GM12878 (cell line): ENCODE data around the gene HMCES. TPM values are rescaled to one million over a fixed set of nuclear protein-coding genes. Genes with fewer than 3 reads are reported as not detected.

Experiments
- ATAC-seq: fragments of 200-7000 bp; cut with Tn5 transposase; 3 replicates; pipeline ENCODE4 v1.9.1; 2020; ENCODE audit warnings: mild to moderate bottlenecking, moderate library complexity
- BruUV-seq: library from RNA; stranded (reverse); fragments of 400-500 nt; replicated peaks from 2 replicates; lab custom pipeline; 2021; lab: Mats Ljungman, UMichigan
- CTCF ChIA-PET: fragments of 300-600 bp; sonication (Branson Sonifier 250); formaldehyde crosslinking; extraction: SDS; loops from one replicate; lab custom pipeline; 2021; ENCODE audit warnings: inconsistent platforms; lab: Yijun Ruan, JAX
- POLR2A ChIA-PET: fragments of 350-600 bp; formaldehyde crosslinking; extraction: SDS; loops from one replicate; lab custom pipeline; 2021; ENCODE audit warnings: inconsistent platforms; lab: Charles Lee
- RAD21 ChIA-PET: fragments of 300-600 bp; sonication (Branson Sonifier 250); formaldehyde crosslinking; loops from one replicate; lab custom pipeline; 2023; ENCODE audit warnings: antibody characterized with exemption; ENCODE audit not compliant: unreplicated experiment; lab: Charles Lee
- SMC1A ChIA-PET: fragments of 300-600 bp; sonication (Branson Sonifier 250); formaldehyde crosslinking; loops from one replicate; lab custom pipeline; 2023; ENCODE audit not compliant: unreplicated experiment, uncharacterized antibody; lab: Charles Lee
- DNase-seq: peaks from one replicate; pipeline ENCODE4 v3.0.0-alpha.2; 2011; ENCODE audit warnings: low read depth, low spot score
- FAIRE-seq: peaks from 3 replicates; lab custom pipeline; 2011; peaks lifted over from hg19 to GRCh38; lab: Jason Lieb, UNC
- H2AFZ ChIP-seq: 2 replicates; pipeline ENCODE4 v1.6.0; 2011; ENCODE audit warnings: low read depth, low read length, control low read depth; ENCODE audit not compliant: control insufficient read depth
- H3K27ac ChIP-seq: 2 replicates; pipeline ENCODE4 v1.5.1; 2011; ENCODE audit warnings: control low read depth; ENCODE audit not compliant: control insufficient read depth, insufficient read depth
- H3K27me3 ChIP-seq, 2 experiments: replicated peaks in 1 of 2; 2 replicates each; pipeline versions ENCODE4 v1.6.0 to v1.6.1; 2011; ENCODE audit warnings: low read length in 1 of 2; ENCODE audit not compliant: control insufficient read depth in 2 of 2, insufficient read depth in 2 of 2
- H3K36me3 ChIP-seq, 2 experiments: 2 replicates each; pipeline ENCODE4 v1.5.1; 2011; ENCODE audit warnings: low read length in 1 of 2; ENCODE audit not compliant: control insufficient read depth in 2 of 2, insufficient read depth in 2 of 2
- H3K4me1 ChIP-seq: 2 replicates; pipeline ENCODE4 v1.6.1; 2011; ENCODE audit warnings: mild to moderate bottlenecking, low read length, moderate library complexity, mixed read lengths; ENCODE audit not compliant: control insufficient read depth, insufficient read depth
- H3K4me2 ChIP-seq: 2 replicates; pipeline ENCODE4 v1.6.0; 2011; ENCODE audit warnings: control low read depth; ENCODE audit not compliant: control insufficient read depth, insufficient read depth
- H3K4me3 ChIP-seq: fragments of 200-600 bp; sonication (generic); 2 replicates; pipeline ENCODE4 v1.5.1; 2016
- H3K79me2 ChIP-seq: 2 replicates; pipeline ENCODE4 v1.6.0; 2011; ENCODE audit warnings: low read length; ENCODE audit not compliant: control insufficient read depth, insufficient read depth
- H3K9ac ChIP-seq: 2 replicates; pipeline ENCODE4 v1.8.0; 2011; ENCODE audit warnings: low read length, control low read depth, mixed read lengths; ENCODE audit not compliant: control insufficient read depth, insufficient read depth
- H3K9me3 ChIP-seq: replicated peaks from 3 replicates; pipeline ENCODE4 v1.5.1; 2011; ENCODE audit warnings: mild to moderate bottlenecking, low read length; ENCODE audit not compliant: control insufficient read depth, insufficient read depth
- H4K20me1 ChIP-seq: 2 replicates; pipeline ENCODE4 v1.6.0; 2011; ENCODE audit not compliant: control insufficient read depth, insufficient read depth
- PML ChIP-seq: IDR thresholded peaks from 2 replicates; pipeline ENCODE4 v1.6.1; 2012; ENCODE audit warnings: low read length, inconsistent platforms
- POU2F2 ChIP-seq: IDR thresholded peaks from 3 replicates; pipeline ENCODE4 v1.6.1; 2011; ENCODE audit warnings: low read depth, mild to moderate bottlenecking, low read length, borderline replicate concordance
- WGBS: methylation state at CpG from one replicate; pipeline ENCODE4 v1.1.6; 2016; ENCODE audit warnings: low lambda C conversion rate; ENCODE audit not compliant: insufficient replicate concordance, insufficient coverage; ENCODE audit errors: missing lambda C conversion rate; 5-methylcytosine and 5-hydroxymethylcytosine counted together
- in situ Hi-C: fragments of 300-500 bp; cut with MboI; formaldehyde crosslinking; loops from 9 replicates; pipeline ENCODE4 v1.14.3; 2018; ENCODE audit warnings: mixed read lengths
- intact Hi-C: fragments of 100-400 bp; cut with micrococcal nuclease; formaldehyde crosslinking; loops from one replicate; pipeline ENCODE4 v1.14.2; 2022; ENCODE audit not compliant: unreplicated experiment
- polyA plus RNA-seq, 11 experiments: library from polyadenylated mRNA; depleted of rRNA in 4 of 11; unstranded in 6 of 11; stranded (reverse) in 5 of 11; fragments of >200 nt; fragmentation: Nextera tagmentation in 4 of 11; fragmentation: Illumina TruSeq in 1 of 11; extraction: Ambion mirVana in 4 of 11; extraction: Trizol in 1 of 11; gene quantifications; 1 replicate in 1 of 11; 2 replicates in 10 of 11; pipeline versions ENCODE4 v1.2.1 to v1.2.3, GENCODE V29; 2011 to 2016; ENCODE audit warnings: inconsistent platforms in 2 of 11, missing spikeins in 2 of 11, low read depth in 1 of 11
- total RNA-seq, 4 experiments: library from RNA; depleted of rRNA in 3 of 4; stranded (reverse); fragments of >200 nt in 3 of 4; fragmentation: Illumina TruSeq in 1 of 4; extraction: Trizol in 1 of 4; gene quantifications; 2 replicates each; pipeline versions ENCODE4 v1.2.1 to v1.2.3, GENCODE V29; 2013 to 2021
- TF ChIP-seq, protein P1 (sequence below): fragments of 450-650 bp; IDR thresholded peaks from 2 replicates; pipeline ENCODE4 v1.6.1; 2017; ENCODE audit warnings: mild to moderate bottlenecking
- TF ChIP-seq, protein P2 (sequence below): fragments of 450-650 bp; formaldehyde crosslinking; IDR thresholded peaks from 2 replicates; pipeline ENCODE4 v1.4.0; 2022; ENCODE audit warnings: mild to moderate bottlenecking, moderate library complexity

The HMCES gene
- total and polyA plus RNA-seq, 10 of the 15 experiments (the other 5 are each of a cell fraction or from before 2014, with no cell fraction given): 12.4 to 49.8 (median 27.0) TPM

DNA sequence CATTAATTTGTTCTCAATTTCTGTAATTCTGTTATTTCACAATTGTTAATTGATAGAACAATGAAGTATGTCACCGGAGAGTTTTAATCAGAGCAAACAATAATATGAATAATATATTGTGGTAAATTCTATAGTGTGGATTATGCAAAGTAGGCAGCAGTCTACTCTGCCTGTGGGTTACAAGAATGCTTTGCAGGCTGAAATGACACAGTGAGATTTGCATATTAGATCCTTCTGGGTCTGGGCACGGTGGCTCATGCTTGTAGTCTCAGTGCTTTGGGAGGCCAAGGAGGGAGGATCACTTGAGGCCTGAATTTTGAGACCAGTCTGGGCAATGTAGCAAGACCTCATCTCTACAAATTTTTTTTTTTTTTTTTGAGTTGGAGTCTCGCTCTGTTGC is 16.8 kb upstream of the HMCES start:
- H3K4me3 ChIP-seq: no peak overlapping the region
- DNase-seq (no peak), FAIRE-seq (no peak), ATAC-seq (peak; percentile 43; the same call in 1 of the 3 replicates)
- H3K27ac ChIP-seq: no peak overlapping the region
- no peaks in the 10 kb centered on the region for H3K79me2 ChIP-seq
- SMC1A ChIA-PET: interaction anchor here (1.1 to 2.1 kb wide), 2 partner anchors 16 to 100 kb away, joined by 3 to 6 read pairs; no protein-coding TSS in a partner anchor
- in situ Hi-C loops: no loop called here
- POLR2A ChIA-PET: no interaction called here
- CTCF ChIA-PET: interaction anchor here (0.8 to 1.5 kb wide), 2 partner anchors 10 to 208 kb away, joined by 3 to 5 read pairs; no protein-coding TSS in a partner anchor
- H3K36me3 ChIP-seq: peaks cover 25 to 66% of the 10 kb centered on the region in 2 experiments
- intact Hi-C loops: no loop called here
- RAD21 ChIA-PET: no interaction called here
- 83% methylated on average over 3 of the region's 3 CpGs for WGBS
- TF ChIP-seq, protein P1, sequence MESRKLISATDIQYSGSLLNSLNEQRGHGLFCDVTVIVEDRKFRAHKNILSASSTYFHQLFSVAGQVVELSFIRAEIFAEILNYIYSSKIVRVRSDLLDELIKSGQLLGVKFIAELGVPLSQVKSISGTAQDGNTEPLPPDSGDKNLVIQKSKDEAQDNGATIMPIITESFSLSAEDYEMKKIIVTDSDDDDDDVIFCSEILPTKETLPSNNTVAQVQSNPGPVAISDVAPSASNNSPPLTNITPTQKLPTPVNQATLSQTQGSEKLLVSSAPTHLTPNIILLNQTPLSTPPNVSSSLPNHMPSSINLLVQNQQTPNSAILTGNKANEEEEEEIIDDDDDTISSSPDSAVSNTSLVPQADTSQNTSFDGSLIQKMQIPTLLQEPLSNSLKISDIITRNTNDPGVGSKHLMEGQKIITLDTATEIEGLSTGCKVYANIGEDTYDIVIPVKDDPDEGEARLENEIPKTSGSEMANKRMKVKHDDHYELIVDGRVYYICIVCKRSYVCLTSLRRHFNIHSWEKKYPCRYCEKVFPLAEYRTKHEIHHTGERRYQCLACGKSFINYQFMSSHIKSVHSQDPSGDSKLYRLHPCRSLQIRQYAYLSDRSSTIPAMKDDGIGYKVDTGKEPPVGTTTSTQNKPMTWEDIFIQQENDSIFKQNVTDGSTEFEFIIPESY: no peak
- TF ChIP-seq, protein P2, sequence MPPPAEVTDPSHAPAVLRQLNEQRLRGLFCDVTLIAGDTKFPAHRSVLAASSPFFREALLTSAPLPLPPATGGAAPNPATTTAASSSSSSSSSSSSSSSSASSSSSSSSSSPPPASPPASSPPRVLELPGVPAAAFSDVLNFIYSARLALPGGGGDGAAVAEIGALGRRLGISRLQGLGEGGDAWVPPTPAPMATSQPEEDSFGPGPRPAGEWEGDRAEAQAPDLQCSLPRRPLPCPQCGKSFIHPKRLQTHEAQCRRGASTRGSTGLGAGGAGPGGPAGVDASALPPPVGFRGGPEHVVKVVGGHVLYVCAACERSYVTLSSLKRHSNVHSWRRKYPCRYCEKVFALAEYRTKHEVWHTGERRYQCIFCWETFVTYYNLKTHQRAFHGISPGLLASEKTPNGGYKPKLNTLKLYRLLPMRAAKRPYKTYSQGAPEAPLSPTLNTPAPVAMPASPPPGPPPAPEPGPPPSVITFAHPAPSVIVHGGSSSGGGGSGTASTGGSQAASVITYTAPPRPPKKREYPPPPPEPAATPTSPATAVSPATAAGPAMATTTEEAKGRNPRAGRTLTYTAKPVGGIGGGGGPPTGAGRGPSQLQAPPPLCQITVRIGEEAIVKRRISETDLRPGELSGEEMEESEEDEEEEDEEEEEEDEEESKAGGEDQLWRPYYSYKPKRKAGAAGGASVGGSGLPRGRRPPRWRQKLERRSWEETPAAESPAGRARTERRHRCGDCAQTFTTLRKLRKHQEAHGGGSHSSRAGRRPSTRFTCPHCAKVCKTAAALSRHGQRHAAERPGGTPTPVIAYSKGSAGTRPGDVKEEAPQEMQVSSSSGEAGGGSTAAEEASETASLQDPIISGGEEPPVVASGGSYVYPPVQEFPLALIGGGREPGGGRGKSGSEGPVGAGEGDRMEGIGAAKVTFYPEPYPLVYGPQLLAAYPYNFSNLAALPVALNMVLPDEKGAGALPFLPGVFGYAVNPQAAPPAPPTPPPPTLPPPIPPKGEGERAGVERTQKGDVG (CRISPR knock-in tag): no peak
- TF ChIP-seq PML (no peak), POU2F2 (peak; percentile 41; the same call in 1 of the 3 replicates)
- H3K9ac ChIP-seq: no peak overlapping the region
- H3K4me1 ChIP-seq: no peaks in the 10 kb centered on the region
- no peak overlapping the region for H2AFZ ChIP-seq
- H3K9me3 ChIP-seq: no peaks in the 10 kb centered on the region
- no peaks in the 10 kb centered on the region for H3K27me3 ChIP-seq
- BruUV-seq: no TSS peak
- no peak overlapping the region for H3K4me2 ChIP-seq
- H4K20me1 ChIP-seq: no peaks in the 10 kb centered on the region; the same call in 1 of the 2 replicates
